HG02588 (cell line): ENCODE measurements around the gene ARRDC2.
"Not testable (repeated sequence)": the region's sequence is repeated elsewhere in the genome, so short reads cannot be mapped to it uniquely, and the experiment has no call there.

Experiments
- ATAC-seq: cut with Tn5 transposase; IDR thresholded peaks from one replicate; pipeline ENCODE4 v1.9.1; 2021; ENCODE audit warnings: mild to moderate bottlenecking, moderate library complexity; ENCODE audit not compliant: unreplicated experiment

Gene ARRDC2

DNA sequence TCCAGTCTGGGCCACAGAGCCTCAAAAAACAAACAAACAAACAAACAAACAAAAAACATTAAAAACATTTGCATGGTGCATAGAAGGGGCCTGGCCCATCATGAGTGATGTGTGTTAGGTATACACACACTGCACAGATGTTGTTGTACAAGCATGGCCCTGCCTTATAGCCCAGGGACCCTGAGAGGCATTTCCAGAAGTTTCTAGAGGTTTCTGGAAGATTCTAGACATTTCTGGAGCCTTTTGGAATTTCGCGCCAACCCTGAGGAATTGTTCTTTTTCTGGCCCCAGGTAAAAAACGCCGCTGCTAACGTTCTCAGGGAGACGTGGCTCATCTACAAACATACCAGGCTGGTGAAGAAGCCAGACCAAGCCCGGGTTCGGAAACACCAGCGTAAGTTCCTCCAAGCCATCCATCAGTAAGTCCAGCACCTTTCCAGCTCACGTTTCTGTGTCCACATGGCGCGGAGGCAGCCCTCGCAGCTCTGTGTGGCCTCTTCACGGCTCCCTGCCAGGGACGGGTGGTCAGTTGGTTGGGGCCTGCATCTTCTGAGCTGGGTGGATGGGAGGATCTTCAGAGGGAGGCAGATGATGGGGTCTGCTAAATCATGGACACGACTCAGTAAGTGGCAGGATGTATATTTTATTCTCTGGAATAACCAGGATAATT, 18.4 kb upstream of the ARRDC2 start:
- no peak for ATAC-seq

GRCh38 chr19:17993076-17993813, 14.7 kb upstream of the ARRDC2 start:
- no peak for ATAC-seq

DNA sequence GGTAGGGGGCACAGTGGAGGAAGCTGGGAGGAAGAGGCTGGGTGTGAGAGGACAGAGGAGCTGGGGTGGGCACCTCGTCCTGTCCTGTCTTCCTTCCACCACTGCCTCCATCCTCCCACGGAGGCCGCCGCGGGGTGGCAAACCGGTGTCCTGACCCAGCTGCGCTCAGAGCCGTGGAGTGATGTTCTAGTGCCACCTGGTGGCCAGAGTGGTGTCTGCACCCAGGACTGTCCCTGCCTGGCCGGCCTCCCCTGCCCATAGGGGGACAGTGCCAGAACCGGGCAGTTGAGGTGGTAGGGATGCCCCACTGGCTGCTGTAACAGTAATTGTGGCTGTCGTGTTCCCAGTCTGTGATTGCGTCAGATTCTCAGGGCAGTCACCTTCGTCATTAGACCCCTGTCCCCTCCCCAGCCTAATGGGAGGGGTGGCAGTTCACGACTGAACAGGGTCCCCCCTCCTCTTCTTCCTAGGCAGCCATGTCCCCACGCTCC, 11.1 kb upstream of the ARRDC2 start:
- no peak for ATAC-seq

GRCh38 chr19:17997969-17998826, 9.8 kb upstream of the ARRDC2 start:
- ATAC-seq: no peak

- ATAC-seq: no peak
These were observed 9.2 kb upstream of the ARRDC2 start for GRCh38 chr19:17998827-17999150.

- ATAC-seq: no peak
These were observed 8.1 kb upstream of the ARRDC2 start for GRCh38 chr19:17999684-18000479.

DNA sequence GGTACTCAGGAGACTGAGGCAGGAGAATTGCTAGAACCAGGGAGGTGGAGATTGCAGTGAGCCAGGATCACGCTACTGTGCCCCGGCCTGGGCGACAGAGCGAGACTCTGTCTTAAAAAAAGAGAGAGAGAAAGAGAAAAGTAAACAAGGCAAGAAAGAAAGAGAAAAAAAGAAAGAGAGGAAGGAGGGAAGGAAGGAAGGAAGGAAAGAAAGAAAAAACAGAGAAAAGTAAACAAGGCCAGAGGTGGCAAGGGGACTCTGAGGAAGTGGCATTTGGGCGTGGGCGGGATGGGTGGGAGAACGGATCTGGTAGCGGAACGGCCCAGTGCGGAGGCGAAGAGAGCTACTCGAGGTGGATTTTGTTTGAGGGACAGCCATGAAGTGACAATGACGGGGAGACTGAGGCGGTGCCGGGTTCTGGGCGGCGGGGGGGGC, 7.5 kb upstream of the ARRDC2 start:
- no peak for ATAC-seq

DNA sequence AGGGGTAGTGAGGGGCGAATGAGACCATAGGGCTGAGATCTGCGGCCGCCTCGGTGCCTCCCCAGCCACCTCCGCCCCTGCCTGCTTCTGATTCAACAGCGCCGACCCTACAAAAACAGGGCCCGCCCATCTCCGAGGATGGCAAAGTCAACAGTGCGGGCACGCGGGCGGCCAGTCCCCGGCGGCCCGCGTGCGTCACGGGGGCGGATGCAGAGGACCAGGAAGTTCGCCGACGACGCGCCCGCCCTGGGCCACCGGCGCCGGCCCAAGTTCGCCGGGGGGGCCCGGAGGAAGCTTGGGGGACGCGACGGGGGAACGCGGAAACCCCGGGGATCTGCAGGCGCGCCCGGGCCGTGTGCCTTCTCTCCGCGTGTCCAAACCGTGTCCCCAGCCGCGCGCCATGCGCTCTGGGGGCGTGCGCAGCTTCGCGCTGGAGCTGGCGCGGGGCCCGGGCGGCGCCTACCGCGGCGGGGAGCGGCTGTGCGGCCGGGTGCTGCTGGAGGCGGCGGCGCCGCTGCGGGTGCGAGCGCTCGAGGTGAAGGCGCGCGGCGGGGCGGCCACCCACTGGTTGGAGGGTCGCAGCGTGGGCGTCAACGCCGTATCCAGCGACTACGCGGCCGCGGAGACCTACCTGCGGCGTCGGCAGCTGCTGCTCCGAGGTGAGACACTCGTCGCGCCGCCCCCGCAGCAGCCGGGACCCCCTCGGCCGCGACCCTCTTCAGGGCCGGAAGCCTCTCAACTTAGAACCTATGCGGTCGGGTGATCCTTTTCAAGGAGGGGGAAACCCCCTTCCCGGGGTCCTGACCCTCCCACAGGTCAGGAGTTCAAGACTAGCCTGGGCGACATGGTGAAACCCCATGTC, 6.8 kb upstream of the ARRDC2 start:
- peak; percentile 55 for ATAC-seq

- ATAC-seq: no peak
These were observed 6.1 kb upstream of the ARRDC2 start for GRCh38 chr19:18001777-18002345.

GRCh38 chr19:18002347-18002850, 5.6 kb upstream of the ARRDC2 start:
- ATAC-seq: no peak

DNA sequence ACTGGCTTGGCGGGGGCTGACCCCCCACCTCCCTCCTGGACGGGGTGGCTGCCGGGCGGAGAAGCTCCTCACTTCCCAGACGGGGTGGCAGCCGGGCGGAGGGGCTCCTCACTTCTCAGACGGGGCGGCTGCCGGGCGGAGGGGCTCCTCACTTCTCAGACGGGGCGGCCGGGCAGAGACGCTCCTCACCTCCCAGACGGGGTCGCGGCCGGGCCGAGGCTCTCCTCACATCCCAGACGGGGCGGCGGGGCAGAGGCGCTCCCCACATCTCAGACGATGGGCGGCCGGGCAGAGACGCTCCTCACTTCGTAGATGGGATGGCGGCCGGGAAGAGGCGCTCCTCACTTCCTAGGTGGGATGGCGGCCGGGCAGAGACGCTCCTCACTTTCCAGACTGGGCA, 2.2 kb upstream of the ARRDC2 start:
- ATAC-seq: not testable (repeated sequence)

DNA sequence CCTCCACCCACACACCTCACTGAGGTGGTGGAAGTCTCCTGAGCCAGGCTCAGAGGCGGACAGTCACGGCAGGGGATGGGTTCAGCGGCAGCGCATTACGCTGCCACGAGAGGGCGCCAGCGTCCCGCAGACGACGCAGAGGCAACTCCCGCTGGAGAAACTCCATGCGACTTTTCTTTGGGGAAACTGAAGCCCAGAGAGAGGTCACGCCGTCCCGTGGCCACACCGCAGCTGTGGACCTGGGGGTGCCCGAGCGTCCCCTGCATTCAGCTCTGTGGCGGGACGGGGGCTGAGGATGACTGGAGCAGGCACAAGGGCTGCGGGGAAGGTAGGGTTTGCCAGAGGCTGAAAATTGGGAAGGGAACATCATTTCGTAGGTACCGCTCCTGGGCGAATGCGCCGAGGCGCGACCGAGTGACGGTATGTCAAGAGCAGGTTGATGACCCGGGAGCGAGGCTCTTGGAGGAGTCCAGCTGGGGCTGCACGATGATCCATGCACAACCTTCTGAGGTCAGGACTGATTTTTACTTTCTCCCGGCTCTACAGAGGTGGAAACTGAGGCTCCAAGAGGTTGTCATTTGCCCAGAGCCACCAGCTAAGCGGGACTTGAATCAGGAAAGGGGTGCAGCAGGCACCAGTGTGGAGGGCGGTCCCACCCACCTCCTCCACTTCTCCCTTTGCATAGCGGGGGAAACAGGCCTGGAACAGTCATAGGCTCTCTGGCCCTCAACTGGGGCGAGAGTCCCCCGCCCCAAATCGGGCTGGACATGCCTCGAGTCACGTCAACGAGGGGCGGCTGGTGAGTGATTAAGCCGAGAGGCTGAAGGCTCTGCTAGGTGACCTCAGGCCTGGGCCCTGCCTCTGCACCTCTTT, 690 bp upstream of the ARRDC2 start:
- ATAC-seq: peak; percentile 50

GRCh38 chr19:18008814-18009213, 844 bp downstream of the ARRDC2 start:
- ATAC-seq: no peak

DNA sequence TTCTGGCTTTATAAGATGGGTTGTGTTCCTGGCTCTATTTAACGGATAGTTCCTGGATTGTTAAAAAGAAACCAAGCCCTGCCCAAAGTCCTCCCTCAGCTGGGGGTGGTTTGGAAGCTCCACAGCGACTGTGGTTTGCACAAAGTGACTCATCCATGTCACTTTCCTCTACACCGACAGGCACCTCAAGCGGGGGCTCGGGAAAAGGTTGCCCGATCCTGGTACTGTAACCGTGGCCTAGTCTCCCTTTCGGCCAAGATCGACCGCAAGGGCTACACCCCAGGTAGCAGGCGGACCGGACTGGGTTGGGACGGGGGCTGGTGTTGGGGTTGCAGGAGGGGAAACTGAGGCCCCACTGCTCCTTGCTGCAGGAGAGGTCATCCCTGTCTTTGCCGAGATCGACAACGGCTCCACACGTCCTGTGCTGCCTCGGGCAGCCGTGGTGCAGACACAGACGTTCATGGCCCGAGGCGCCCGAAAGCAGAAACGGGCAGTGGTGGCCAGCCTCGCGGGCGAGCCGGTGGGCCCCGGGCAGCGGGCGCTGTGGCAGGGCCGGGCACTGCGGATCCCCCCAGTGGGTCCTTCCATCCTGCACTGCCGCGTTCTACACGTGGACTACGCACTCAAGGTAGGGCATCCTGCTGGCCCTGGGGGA, 1.6 kb downstream of the ARRDC2 start:
- ATAC-seq: no peak

DNA sequence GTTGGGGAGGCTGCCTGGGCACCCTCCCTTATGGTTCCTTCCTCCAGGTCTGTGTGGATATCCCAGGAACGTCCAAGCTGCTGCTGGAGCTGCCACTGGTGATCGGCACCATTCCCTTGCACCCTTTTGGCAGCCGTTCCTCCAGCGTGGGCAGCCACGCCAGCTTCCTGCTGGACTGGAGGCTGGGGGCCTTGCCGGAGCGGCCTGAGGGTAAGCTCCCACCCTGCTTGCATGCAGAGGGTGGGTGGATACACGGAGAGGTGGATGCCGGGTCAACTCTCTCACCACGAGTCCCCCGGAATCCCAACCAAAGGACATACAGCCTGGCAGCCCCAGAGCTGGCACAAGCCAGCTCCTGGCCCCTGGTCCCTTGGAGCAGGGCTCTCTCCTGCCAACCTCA, 2.2 kb downstream of the ARRDC2 start:
- ATAC-seq: no peak

GRCh38 chr19:18013210-18014111, 5.5 kb downstream of the ARRDC2 start:
- ATAC-seq: no peak

DNA sequence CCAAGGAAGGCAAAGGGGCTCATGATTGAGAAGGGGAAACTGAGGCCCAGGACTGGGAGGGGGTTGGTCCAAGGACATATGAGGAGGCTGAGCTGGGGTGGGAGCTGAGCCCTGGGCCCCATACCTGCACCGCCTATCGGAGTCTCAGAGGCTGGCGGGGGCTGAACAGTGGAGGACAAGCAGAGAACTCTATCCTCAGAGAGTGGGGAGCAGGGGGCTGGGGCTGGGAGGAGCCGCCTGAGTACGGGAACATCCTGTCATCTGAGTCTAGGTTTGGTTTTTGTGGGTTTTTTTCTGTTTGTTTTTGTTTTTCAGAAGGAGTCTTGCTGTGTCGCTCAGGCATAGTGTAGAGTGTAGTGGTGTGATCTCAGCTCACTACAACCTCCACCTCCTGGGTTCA, 6.2 kb downstream of the ARRDC2 start:
- no peak for ATAC-seq
